ENCODE results near the gene INSM1. TPM values are rescaled to one million over a fixed set of nuclear protein-coding genes. Genes with fewer than 3 reads are reported as not detected.

INSM1 gene
- total RNA-seq, 1 donor from 2014 or later: not detected

GRCh38 chr20:20371083-20371482 lies 3.2 kb downstream of the INSM1 start:
- Mint-ChIP-seq H3K4me1 (peaks cover 8% of the 10 kb centered on the region), H3K27ac (no peak overlapping the region), H3K27me3 (ENCODE audit: low read depth) (peaks cover 82% of the 10 kb centered on the region), H3K4me3 (no peak overlapping the region), H3K36me3 (no peaks in the 10 kb centered on the region), H3K9me3 (no peaks in the 10 kb centered on the region)
- DNase-seq (ENCODE audit: low spot score in 2 of 2, unreplicated experiment in 2 of 2): no peak
- no peak for TF ChIP-seq CTCF (IDR thresholded peaks at IDR 0.05; ENCODE audit: unreplicated experiment)

GRCh38 chr20:20371681-20372080 lies 3.8 kb downstream of the INSM1 start:
- Mint-ChIP-seq H3K9me3 (no peaks in the 10 kb centered on the region), H3K27me3 (ENCODE audit: low read depth) (peaks cover 82% of the 10 kb centered on the region), H3K36me3 (no peaks in the 10 kb centered on the region), H3K27ac (no peak overlapping the region), H3K4me1 (peaks cover 6% of the 10 kb centered on the region), H3K4me3 (no peak overlapping the region)
- no peak for DNase-seq (ENCODE audit: low spot score in 2 of 2, unreplicated experiment in 2 of 2)
- TF ChIP-seq CTCF (IDR thresholded peaks at IDR 0.05; ENCODE audit: unreplicated experiment): no peak

- no peaks in the 10 kb centered on the region for H3K9me3 Mint-ChIP-seq
- peaks cover 4% of the 10 kb centered on the region for H3K4me1 Mint-ChIP-seq
- TF ChIP-seq CTCF (IDR thresholded peaks at IDR 0.05; ENCODE audit: unreplicated experiment): no peak
- H3K36me3 Mint-ChIP-seq: no peaks in the 10 kb centered on the region
- DNase-seq (ENCODE audit: low spot score in 2 of 2, unreplicated experiment in 2 of 2): no peak
- no peak overlapping the region for H3K4me3 Mint-ChIP-seq
- peaks cover 83% of the 10 kb centered on the region for H3K27me3 Mint-ChIP-seq (ENCODE audit: low read depth)
- no peak overlapping the region for H3K27ac Mint-ChIP-seq
These were observed 5.2 kb downstream of the INSM1 start for GRCh38 chr20:20373091-20373571.

- Mint-ChIP-seq H3K9me3 (peaks cover 3% of the 10 kb centered on the region), H3K4me1 (no peaks in the 10 kb centered on the region)
These were observed 8.0 kb downstream of the INSM1 start for GRCh38 chr20:20375862-20376261.

GRCh38 chr20:20386192-20386591 lies 18.3 kb downstream of the INSM1 start:
- H3K36me3 Mint-ChIP-seq: peaks cover 2% of the 10 kb centered on the region
- H3K27ac Mint-ChIP-seq: no peak overlapping the region
- H3K4me1 Mint-ChIP-seq: no peaks in the 10 kb centered on the region
- no peak overlapping the region for H3K4me3 Mint-ChIP-seq
- H3K9me3 Mint-ChIP-seq: no peaks in the 10 kb centered on the region
- TF ChIP-seq CTCF (IDR thresholded peaks at IDR 0.05; ENCODE audit: unreplicated experiment): no peak
- no peak for DNase-seq (ENCODE audit: low spot score in 2 of 2, unreplicated experiment in 2 of 2)
- peaks cover 30% of the 10 kb centered on the region for H3K27me3 Mint-ChIP-seq (ENCODE audit: low read depth)

More at GRCh38 chr20:20375862-20376261, 8.0 kb downstream of the INSM1 start:
- no peak for TF ChIP-seq CTCF (IDR thresholded peaks at IDR 0.05; ENCODE audit: unreplicated experiment)
- no peak overlapping the region for H3K27ac Mint-ChIP-seq
- DNase-seq (ENCODE audit: low spot score in 2 of 2, unreplicated experiment in 2 of 2): no peak
- peaks cover 81% of the 10 kb centered on the region for H3K27me3 Mint-ChIP-seq (ENCODE audit: low read depth)
- H3K4me3 Mint-ChIP-seq: no peak overlapping the region
- no peaks in the 10 kb centered on the region for H3K36me3 Mint-ChIP-seq

GRCh38 chr20:20390393-20390792 lies 22.5 kb downstream of the INSM1 start:
- no peaks in the 10 kb centered on the region for H3K4me1 Mint-ChIP-seq
- H3K4me3 Mint-ChIP-seq: no peak overlapping the region
- TF ChIP-seq CTCF (IDR thresholded peaks at IDR 0.05; ENCODE audit: unreplicated experiment): no peak
- peaks cover 8% of the 10 kb centered on the region for H3K36me3 Mint-ChIP-seq
- H3K27me3 Mint-ChIP-seq (ENCODE audit: low read depth): peaks cover 9% of the 10 kb centered on the region
- H3K27ac Mint-ChIP-seq: no peak overlapping the region
- DNase-seq (ENCODE audit: low spot score in 2 of 2, unreplicated experiment in 2 of 2): no peak
- H3K9me3 Mint-ChIP-seq: no peaks in the 10 kb centered on the region

All from mesothelial cell of epicardium (in vitro differentiated cells).